G401 (cell line): ENCODE data around the gene CALCOCO1. TPM values are rescaled to one million over a fixed set of nuclear protein-coding genes. Genes with fewer than 3 reads are reported as not detected.
"Not testable (repeated sequence)": the region's sequence is repeated elsewhere in the genome, so short reads cannot be mapped to it uniquely, and the experiment has no call there.

Experiments used
- DNase-seq: peaks from one replicate; pipeline ENCODE4 v3.0.0-alpha.2; 2015; ENCODE audit warnings: low spot score
- in situ Hi-C: cut with HindIII; loops from 2 replicates; pipeline ENCODE4 v1.10.0; 2016; ENCODE audit warnings: low sequenced_read_pairs, mixed read lengths
- total RNA-seq: library from RNA; depleted of rRNA; stranded (reverse); fragments of >200 nt; shearing (Covaris generic); gene quantifications from 2 replicates; pipeline ENCODE4 v1.2.3, GENCODE V29; 2014

Gene CALCOCO1
- total RNA-seq, 1 experiment from 2014 or later = 232 TPM

- no peak for DNase-seq
- in situ Hi-C loops = no loop called here
Observed at GRCh38 chr12:53737951-53738405, 10.7 kb upstream of the CALCOCO1 start.

DNA sequence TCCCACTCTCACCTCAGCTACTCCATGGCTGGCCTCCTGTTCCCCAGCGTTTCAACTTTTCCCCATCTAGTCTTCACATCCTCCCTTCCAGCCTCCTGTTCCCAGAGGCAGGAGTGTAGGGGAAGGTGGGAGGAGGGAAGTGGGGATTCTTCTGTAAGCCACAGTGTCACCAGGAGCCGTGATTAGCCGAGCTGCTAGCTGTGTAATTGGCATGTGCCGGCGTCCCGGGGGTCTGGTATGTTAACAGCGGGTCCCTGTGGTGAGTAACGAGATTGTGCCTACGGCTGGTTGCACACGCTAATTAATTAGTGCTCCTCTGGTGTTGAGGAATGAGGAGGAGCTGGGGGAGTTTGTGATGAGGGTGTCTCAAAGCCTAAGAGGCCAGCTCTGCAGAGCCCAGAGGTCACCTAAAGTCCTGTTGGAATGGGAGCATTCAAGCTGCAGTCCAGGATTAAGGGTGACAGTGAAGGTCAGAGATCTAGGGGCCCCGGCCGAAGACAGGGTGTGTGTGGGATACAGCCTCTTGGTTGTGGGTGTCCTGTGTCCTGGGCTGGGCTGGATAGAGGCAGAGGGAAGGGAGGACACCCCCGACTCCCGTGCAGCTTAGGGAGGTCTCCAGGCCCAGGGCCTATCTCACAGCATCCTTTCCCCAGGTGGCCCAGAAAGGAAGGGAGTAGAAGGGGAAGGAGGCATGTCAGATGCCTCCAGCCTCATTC lies 10.0 kb upstream of the CALCOCO1 start:
- in situ Hi-C loops = no loop called here
- DNase-seq = peak; percentile 71

GRCh38 chr12:53736592-53736991 lies 9.3 kb upstream of the CALCOCO1 start:
- in situ Hi-C loops = no loop called here

DNA sequence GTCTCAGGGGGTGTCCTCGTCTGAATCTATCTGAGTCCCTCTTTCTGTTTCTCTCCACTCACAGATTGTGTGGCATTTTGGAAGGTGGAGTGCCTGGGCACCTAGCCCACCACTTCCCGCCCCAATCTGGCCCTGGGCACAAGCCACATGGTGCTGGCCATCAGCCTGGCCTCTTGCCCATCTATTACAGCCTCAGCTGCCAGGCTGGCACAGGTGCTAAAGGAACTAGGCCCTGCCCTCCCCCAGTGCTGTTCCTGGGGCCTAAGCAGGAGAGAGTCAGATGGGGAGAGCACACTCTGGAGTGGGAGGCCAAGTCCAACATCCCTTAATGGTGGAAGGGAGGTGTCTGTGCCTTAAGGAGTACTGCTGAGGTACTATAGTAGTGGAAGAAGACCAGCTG lies 8.3 kb upstream of the CALCOCO1 start:
- DNase-seq = peak; percentile 98
- in situ Hi-C loops = no loop called here

More at GRCh38 chr12:53736592-53736991, 9.3 kb upstream of the CALCOCO1 start:
- DNase-seq = no peak

- in situ Hi-C loops = no loop called here
- no peak for DNase-seq
Observed at GRCh38 chr12:53734425-53734824, 7.2 kb upstream of the CALCOCO1 start.

GRCh38 chr12:53733807-53734200 lies 6.6 kb upstream of the CALCOCO1 start:
- DNase-seq = no peak
- in situ Hi-C loops = no loop called here

DNA sequence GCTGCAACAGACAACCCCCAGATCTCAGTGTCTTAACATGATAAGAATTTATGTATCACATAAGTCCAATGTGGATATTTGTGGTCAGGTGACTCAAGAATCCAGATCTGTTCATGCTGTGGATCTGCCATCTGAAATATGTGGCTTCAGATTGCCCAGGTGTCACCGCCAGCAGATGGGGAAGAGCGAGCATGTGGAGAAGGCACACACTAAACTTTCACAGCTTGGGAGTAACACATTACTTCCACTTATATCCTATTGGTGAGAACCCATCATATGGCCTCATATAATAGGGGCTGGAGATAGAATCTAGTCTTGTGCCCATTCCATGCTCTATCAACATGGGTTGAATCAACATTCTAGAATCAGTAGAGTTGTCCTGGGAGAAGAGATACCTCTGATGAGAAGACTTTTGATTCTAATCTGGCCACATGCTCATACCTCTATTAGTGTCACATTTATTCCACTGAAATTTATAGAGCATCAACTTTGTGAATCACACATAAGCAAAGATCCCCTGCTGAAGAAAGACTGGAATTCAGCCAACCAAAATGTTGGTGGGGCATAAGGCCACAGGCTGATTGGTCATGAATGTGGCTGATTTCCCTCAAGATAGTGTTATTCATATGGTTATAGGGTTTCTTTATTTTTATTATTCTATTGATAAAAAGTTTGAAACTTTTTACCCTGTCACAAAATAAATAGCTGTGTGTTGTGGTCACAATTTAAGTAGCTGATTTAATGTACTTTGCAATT lies 6.0 kb upstream of the CALCOCO1 start:
- in situ Hi-C loops = no loop called here
- DNase-seq = peak; percentile 60

DNA sequence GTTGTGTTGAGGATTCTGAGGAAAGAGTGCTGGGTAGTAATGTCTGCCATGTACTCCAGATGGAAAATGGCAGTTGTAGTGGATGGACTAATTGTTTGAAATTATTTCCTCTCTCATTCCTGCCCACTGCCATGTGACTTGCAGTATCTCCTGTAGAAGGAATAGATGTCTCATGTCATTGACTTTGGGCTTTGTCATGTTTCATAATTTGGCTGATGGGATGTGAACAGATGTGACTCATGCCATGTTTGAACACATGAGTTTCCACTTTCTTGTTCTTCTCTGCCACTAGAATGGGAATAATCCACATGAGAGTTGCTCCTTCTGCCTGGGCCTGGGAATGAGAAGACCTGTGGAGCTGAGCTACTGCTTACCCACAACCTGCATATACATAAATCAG lies 2.4 kb upstream of the CALCOCO1 start:
- DNase-seq = no peak
- in situ Hi-C loops = no loop called here

DNA sequence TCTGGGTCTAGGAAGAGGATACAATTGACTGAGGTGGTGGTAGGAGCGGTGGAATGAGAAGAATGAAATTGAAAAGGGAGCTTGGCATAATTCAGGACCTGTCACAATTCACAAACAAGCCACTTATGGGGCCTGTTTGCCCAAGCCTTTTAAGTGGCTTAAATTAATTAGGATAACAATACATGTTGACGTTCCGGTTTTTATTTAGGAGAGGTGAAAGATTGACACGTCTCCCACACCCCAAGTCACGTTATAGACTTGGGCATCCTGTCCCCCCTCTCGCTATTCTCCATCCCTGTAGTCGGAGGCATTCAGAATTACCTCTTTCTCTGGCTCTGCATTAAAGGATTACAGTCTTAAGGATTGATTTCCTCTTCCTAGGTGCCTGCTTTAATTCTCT lies 954 bp upstream of the CALCOCO1 start:
- peak; percentile 56 for DNase-seq
- in situ Hi-C loops = no loop called here

DNA sequence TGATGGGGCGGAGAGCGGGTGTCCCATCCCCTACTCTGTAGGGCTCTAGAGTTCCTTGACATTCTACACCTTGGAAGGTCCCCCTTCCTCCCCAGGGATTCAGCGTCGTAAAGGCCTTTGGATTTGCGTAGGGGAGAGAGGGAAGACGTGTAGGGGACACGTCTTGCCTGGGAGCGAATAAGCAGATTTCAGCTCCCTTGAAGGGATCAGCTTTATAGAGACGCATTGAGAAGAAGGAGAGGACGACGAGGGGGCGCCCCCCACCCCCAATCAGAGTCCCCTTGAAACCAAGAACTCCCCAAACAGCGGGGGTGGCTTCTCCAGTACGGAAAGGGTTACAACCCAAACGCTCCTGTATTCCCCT lies 324 bp downstream of the CALCOCO1 start:
- in situ Hi-C loops = no loop called here
- no peak for DNase-seq

GRCh38 chr12:53726341-53726740 lies 911 bp downstream of the CALCOCO1 start:
- no peak for DNase-seq
- in situ Hi-C loops = no loop called here

DNA sequence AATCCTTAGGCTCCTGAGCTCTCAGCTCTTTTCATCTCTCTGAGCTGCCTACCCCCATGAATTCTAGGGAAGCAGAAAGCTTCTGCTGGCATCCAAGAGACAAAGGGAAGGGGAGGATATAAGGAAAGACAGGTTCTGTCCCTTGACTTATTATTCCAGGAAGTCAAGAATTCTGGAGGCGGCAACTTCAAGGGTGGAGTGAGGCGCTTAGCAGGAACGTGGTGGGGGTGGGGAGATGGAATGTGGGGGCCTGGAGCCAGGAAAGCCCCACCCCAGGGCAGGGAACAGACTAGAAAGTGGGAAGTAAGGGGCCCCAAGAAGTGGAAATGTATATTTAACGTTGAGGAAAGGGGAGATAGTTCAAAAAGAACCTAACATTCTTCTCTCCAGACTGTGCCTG lies 1.4 kb downstream of the CALCOCO1 start:
- in situ Hi-C loops = no loop called here
- no peak for DNase-seq

- in situ Hi-C loops = no loop called here
- no peak for DNase-seq
Observed at GRCh38 chr12:53722450-53723041, 4.7 kb downstream of the CALCOCO1 start.

GRCh38 chr12:53720946-53721345 lies 6.3 kb downstream of the CALCOCO1 start:
- no peak for DNase-seq
- in situ Hi-C loops = no loop called here

- DNase-seq = no peak
- in situ Hi-C loops = no loop called here
Observed at GRCh38 chr12:53719649-53720048, 7.6 kb downstream of the CALCOCO1 start.

GRCh38 chr12:53718567-53718966 lies 8.7 kb downstream of the CALCOCO1 start:
- in situ Hi-C loops, DNase-seq: not testable (repeated sequence)

GRCh38 chr12:53717319-53717718 lies 9.9 kb downstream of the CALCOCO1 start:
- in situ Hi-C loops = no loop called here
- DNase-seq = no peak

- DNase-seq = no peak
- in situ Hi-C loops = no loop called here
Observed at GRCh38 chr12:53714004-53714403, 13.2 kb downstream of the CALCOCO1 start.

DNA sequence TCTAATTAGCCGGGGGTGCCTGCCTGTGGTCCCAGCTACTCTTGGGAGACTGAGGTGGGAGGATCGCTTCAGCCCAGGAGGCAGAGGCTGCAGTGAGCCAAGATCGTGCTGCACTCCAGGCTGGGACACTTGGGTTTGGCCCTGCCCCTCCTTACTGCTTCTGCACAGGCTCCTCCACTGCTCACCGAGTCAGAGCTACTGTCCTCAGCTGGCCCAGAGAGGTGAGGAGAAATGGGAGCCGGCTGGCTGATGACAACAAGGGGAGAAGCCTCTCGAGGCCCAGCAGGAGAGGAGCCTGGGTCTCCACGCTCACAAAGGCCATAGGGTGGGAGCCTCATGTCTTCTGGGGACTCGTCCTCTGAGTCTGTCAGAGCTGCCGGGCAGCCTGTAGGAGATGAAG lies 13.7 kb downstream of the CALCOCO1 start:
- in situ Hi-C loops = no loop called here
- no peak for DNase-seq

DNA sequence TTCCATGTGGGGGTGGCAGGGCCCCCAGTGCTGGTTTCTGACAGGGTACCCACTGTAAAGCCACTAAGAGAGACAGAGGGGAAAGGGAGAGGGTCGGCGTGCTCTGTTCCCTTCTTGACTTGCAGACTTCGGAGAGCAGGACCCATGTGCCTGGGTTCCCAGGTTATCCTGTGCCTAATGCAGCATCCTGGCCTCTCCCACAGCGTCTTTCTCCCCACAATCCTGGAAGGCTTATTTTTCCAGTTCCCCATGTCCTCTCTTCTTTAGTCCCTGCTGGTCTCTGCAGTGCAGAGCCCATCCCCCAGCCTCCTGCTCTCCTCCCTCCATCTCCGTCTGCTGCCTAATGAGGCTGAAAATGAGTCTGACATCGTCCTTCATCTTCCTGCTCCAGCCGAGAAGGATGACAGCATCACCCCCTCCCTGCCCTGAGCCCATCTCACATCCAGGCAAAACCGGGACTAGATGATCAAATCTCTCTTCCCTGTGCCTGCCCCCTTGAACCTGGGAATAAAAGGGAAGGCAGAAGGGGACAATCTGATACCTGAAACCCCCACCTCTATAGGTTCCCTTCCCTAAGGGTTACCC lies 15.1 kb downstream of the CALCOCO1 start:
- DNase-seq = peak; percentile 66

More for the DNA sequence above, 15.1 kb downstream of the CALCOCO1 start:
- in situ Hi-C loops = no loop called here
